Endothelial cell of umbilical vein (primary cell): ENCODE results near the gene ZNF460. TPM values are rescaled to one million over a fixed set of nuclear protein-coding genes. Genes with fewer than 3 reads are reported as not detected.

ENCODE experiments used
- BruUV-seq: library from RNA; stranded (reverse); fragments of 400-500 nt; replicated peaks from 2 replicates; lab custom pipeline; 2021; lab: Mats Ljungman, UMichigan
- CTCF ChIA-PET: fragments of 300-600, 350-600 bp; sonication (Branson Sonifier 250); formaldehyde crosslinking; loops from one replicate; lab custom pipeline; 2021; ENCODE audit warnings: antibody characterized with exemption, inconsistent platforms; lab: Charles Lee
- POLR2A ChIA-PET: fragments of 300-600, 350-600 bp; sonication (Branson Sonifier 250); formaldehyde crosslinking; loops from one replicate; lab custom pipeline; 2021; ENCODE audit warnings: antibody characterized with exemption, inconsistent platforms; lab: Charles Lee
- DNase-seq: peaks from one replicate; pipeline ENCODE4 v3.0.0-alpha.2; 2011; ENCODE audit warnings: low read depth, low spot score
- FAIRE-seq: peaks from 2 replicates; lab custom pipeline; 2011; peaks lifted over from hg19 to GRCh38; lab: Jason Lieb, UNC
- H2AFZ ChIP-seq: 2 replicates; pipeline ENCODE4 v1.6.0; 2012; ENCODE audit warnings: low read depth, low read length, control low read depth, inconsistent platforms
- H3K27ac ChIP-seq: 2 replicates; pipeline ENCODE4 v1.5.1; 2011; ENCODE audit warnings: low read depth, mild to moderate bottlenecking, control low read depth, low read length, moderate library complexity; ENCODE audit not compliant: insufficient read depth
- H3K27me3 ChIP-seq, 2 experiments: 2 replicates each; pipeline versions ENCODE4 v1.6.0 to v1.6.1; 2011; ENCODE audit warnings: low read length in 2 of 2, mixed read lengths in 1 of 2; ENCODE audit not compliant: control insufficient read depth in 2 of 2, insufficient read depth in 2 of 2
- H3K36me3 ChIP-seq, 2 experiments: 2 replicates in 1 of 2; 3 replicates in 1 of 2; pipeline ENCODE4 v1.5.1; 2011; ENCODE audit warnings: low read length in 2 of 2, mild to moderate bottlenecking in 1 of 2, moderate library complexity in 1 of 2; ENCODE audit not compliant: control insufficient read depth in 2 of 2, insufficient read depth in 2 of 2; ENCODE audit errors: extremely low read depth in 1 of 2
- H3K4me1 ChIP-seq: 3 replicates; pipeline ENCODE4 v1.5.1; 2011; ENCODE audit warnings: mild to moderate bottlenecking, low read length; ENCODE audit not compliant: control insufficient read depth, insufficient read depth; ENCODE audit errors: extremely low read depth
- H3K4me2 ChIP-seq: 2 replicates; pipeline ENCODE4 v1.6.1; 2011; ENCODE audit warnings: low read length, control low read depth, mixed read lengths; ENCODE audit not compliant: insufficient read depth
- H3K4me3 ChIP-seq, 3 experiments: fragments of 200-600 bp in 1 of 3; sonication (generic), shearing (Covaris generic) in 1 of 3; replicated peaks in 1 of 3; 2 replicates each; pipeline ENCODE4 v1.5.1; 2011 to 2016; ENCODE audit warnings: control low read depth in 3 of 3, low read length in 3 of 3, mild to moderate bottlenecking in 2 of 3, inconsistent platforms in 1 of 3, low read depth in 1 of 3, moderate library complexity in 1 of 3; ENCODE audit not compliant: insufficient read depth in 1 of 3
- H3K79me2 ChIP-seq: 2 replicates; pipeline ENCODE4 v1.6.0; 2012; ENCODE audit warnings: low read length, inconsistent platforms; ENCODE audit not compliant: control insufficient read depth, insufficient read depth
- H3K9ac ChIP-seq: replicated peaks from 2 replicates; pipeline ENCODE3; 2011; ENCODE audit warnings: low read length, control low read depth; ENCODE audit not compliant: insufficient read depth; ENCODE audit errors: extremely low read depth
- H3K9me1 ChIP-seq: replicated peaks from 3 replicates; pipeline ENCODE4 v1.6.0; 2011; ENCODE audit warnings: mild to moderate bottlenecking, low read length; ENCODE audit not compliant: control insufficient read depth, insufficient read depth; ENCODE audit errors: extremely low read depth
- H3K9me3 ChIP-seq: replicated peaks from 2 replicates; pipeline ENCODE4 v1.5.1; 2012; ENCODE audit warnings: low read length, inconsistent platforms; ENCODE audit not compliant: control insufficient read depth, insufficient read depth
- H4K20me1 ChIP-seq: replicated peaks from 2 replicates; pipeline ENCODE3; 2011; ENCODE audit warnings: mild to moderate bottlenecking, low read length; ENCODE audit not compliant: control insufficient read depth, insufficient read depth; ENCODE audit errors: extremely low read depth
- CTCF ChIP-seq, 2 donors: IDR thresholded peaks; 1 replicate in 1 of 2; 2 replicates in 1 of 2; pipeline ENCODE4 v1.5.1; 2011; ENCODE audit warnings: low read length in 2 of 2, mild to moderate bottlenecking in 2 of 2, moderate library complexity in 2 of 2, control low read depth in 1 of 2, inconsistent platforms in 1 of 2, low read depth in 1 of 2; ENCODE audit not compliant: insufficient read depth in 1 of 2; ENCODE audit errors: extremely low read depth in 1 of 2
- EZH2 ChIP-seq: IDR thresholded peaks from 2 replicates; pipeline ENCODE4 v1.6.1; 2012; ENCODE audit warnings: borderline replicate concordance, low read depth, mild to moderate bottlenecking, moderate library complexity, low read length, inconsistent platforms; ENCODE audit not compliant: severe bottlenecking
- FOS ChIP-seq: IDR thresholded peaks from 2 replicates; pipeline ENCODE4 v1.6.1; 2011; ENCODE audit warnings: mild to moderate bottlenecking, low read length, moderate library complexity, borderline replicate concordance; ENCODE audit not compliant: insufficient read depth
- GATA2 ChIP-seq: IDR thresholded peaks from 2 replicates; pipeline ENCODE4 v1.7.0; 2011; ENCODE audit warnings: low read depth, mild to moderate bottlenecking, moderate library complexity, mixed read lengths, low read length; ENCODE audit not compliant: insufficient read length, insufficient read depth
- JUN ChIP-seq: IDR thresholded peaks from 2 replicates; pipeline ENCODE4 v1.6.1; 2011; ENCODE audit warnings: borderline replicate concordance, low read depth; ENCODE audit not compliant: insufficient read length, insufficient read depth
- MAX ChIP-seq: IDR thresholded peaks from 2 replicates; pipeline ENCODE4 v1.6.1; 2011; ENCODE audit not compliant: insufficient read depth, insufficient read length
- MYC ChIP-seq: IDR thresholded peaks from one replicate; pipeline ENCODE4 v1.6.1; 2011; ENCODE audit warnings: mild to moderate bottlenecking, low read depth, low read length
- POLR2A ChIP-seq: IDR thresholded peaks from 2 replicates; pipeline ENCODE4 v1.6.1; 2012; ENCODE audit warnings: low read depth, mild to moderate bottlenecking, control low read depth, low read length
- POLR2AphosphoS5 ChIP-seq: IDR thresholded peaks from 2 replicates; pipeline ENCODE4 v1.6.1; 2012; ENCODE audit warnings: low read depth, mild to moderate bottlenecking, control low read depth, low read length, moderate library complexity; ENCODE audit not compliant: insufficient read depth
- dilution Hi-C: fragments of 300-500 bp; cut with MboI; formaldehyde crosslinking; loops from one replicate; pipeline ENCODE4 v1.15.0; 2019; ENCODE audit warnings: low sequenced_read_pairs; ENCODE audit not compliant: extremely low pct_ligation_motif_present
- intact Hi-C: fragments of 100-400 bp; cut with micrococcal nuclease; formaldehyde crosslinking; loops from one replicate; pipeline ENCODE4 v1.10.0; 2022
- polyA plus RNA-seq, 4 experiments: library from polyadenylated mRNA; depleted of rRNA in 3 of 4; stranded (reverse) in 3 of 4; unstranded in 1 of 4; fragments of >200 nt; gene quantifications; 2 replicates each; pipeline versions ENCODE4 v1.2.1 to v1.2.3, GENCODE V29; 2011 to 2012; ENCODE audit warnings: missing spikeins in 1 of 4
- total RNA-seq: library from RNA; stranded (reverse); gene quantifications from 2 replicates; pipeline ENCODE4 v1.2.3, GENCODE V29; 2021

Gene ZNF460
- total and polyA plus RNA-seq, 2 donors (not counting 3 experiments of a cell fraction or from before 2014, with no cell fraction given) = 4.5 to 26.9 TPM

GRCh38 chr19:57242821-57243220 is 37.5 kb upstream of the ZNF460 start:
- no TSS peak for BruUV-seq
- H3K27ac ChIP-seq = no peak overlapping the region
- no peaks in the 10 kb centered on the region for H3K9me1 ChIP-seq
- no peaks in the 10 kb centered on the region for H4K20me1 ChIP-seq
- dilution Hi-C loops = no loop called here
- peaks cover 30% of the 10 kb centered on the region for H3K79me2 ChIP-seq
- H3K9ac ChIP-seq = no peak overlapping the region
- H3K27me3 ChIP-seq = no peaks in the 10 kb centered on the region
- no peak for DNase-seq
- peaks cover 6% of the 10 kb centered on the region for H3K4me1 ChIP-seq
- H3K36me3 ChIP-seq = peaks cover 0 to 17% of the 10 kb centered on the region in 2 experiments
- H2AFZ ChIP-seq = no peak overlapping the region
- H3K4me2 ChIP-seq = no peak overlapping the region
- ChIA-PET POLR2A (no interaction called here), CTCF (no interaction called here)
- no peak overlapping the region for H3K4me3 ChIP-seq
- intact Hi-C loops = loop anchor here (5.0 kb wide), 1 partner anchor 109 kb away; the partner anchor contains the start of gene ZNF304
- H3K9me3 ChIP-seq = no peaks in the 10 kb centered on the region
- FAIRE-seq = no peak
- no peak for TF ChIP-seq FOS
- no peak for TF ChIP-seq CTCF (IDR thresholded peaks at IDR 0.05; ENCODE audit: extremely low read depth in 1 of 2, insufficient read depth in 1 of 2, low read depth in 1 of 2, low read length in 2 of 2)
- TF ChIP-seq POLR2A = no peak
- no peak for TF ChIP-seq GATA2
- no peak for TF ChIP-seq MYC
- TF ChIP-seq JUN = no peak

GRCh38 chr19:57244513-57244912 is 35.8 kb upstream of the ZNF460 start:
- Histone ChIP-seq H3K27me3 (no peaks in the 10 kb centered on the region), H3K9ac (no peak overlapping the region), H4K20me1 (no peaks in the 10 kb centered on the region), H3K27ac (no peak overlapping the region), H3K4me2 (no peak overlapping the region), H3K79me2 (peaks cover 30% of the 10 kb centered on the region), H3K4me3 (no peak overlapping the region), H3K9me1 (no peaks in the 10 kb centered on the region), H3K9me3 (no peaks in the 10 kb centered on the region), H3K36me3 (peaks cover 7 to 24% of the 10 kb centered on the region in 2 experiments), H3K4me1 (peaks cover 6% of the 10 kb centered on the region), H2AFZ (no peak overlapping the region)
- BruUV-seq = no TSS peak
- intact Hi-C loops (loop anchor here (5.0 kb wide), 1 partner anchor 108 kb away; the partner anchor contains the start of gene ZNF304), dilution Hi-C loops (no loop called here)
- POLR2A ChIA-PET = no interaction called here
- CTCF ChIA-PET = no interaction called here
- TF ChIP-seq CTCF (IDR thresholded peaks at IDR 0.05; ENCODE audit: extremely low read depth in 1 of 2, insufficient read depth in 1 of 2, low read depth in 1 of 2, low read length in 2 of 2) = no peak
- no peak for TF ChIP-seq POLR2A
- no peak for TF ChIP-seq FOS
- no peak for TF ChIP-seq MAX
- no peak for TF ChIP-seq POLR2AphosphoS5
- TF ChIP-seq EZH2 = no peak
- no peak for TF ChIP-seq GATA2
- no peak for TF ChIP-seq MYC
- no peak for FAIRE-seq
- no peak for DNase-seq
